Osteocyte (in vitro differentiated cells): ENCODE measurements around the gene HINFP. TPM values are rescaled to one million over a fixed set of nuclear protein-coding genes. Genes with fewer than 3 reads are reported as not detected.

ENCODE experiments used
- DNase-seq: peaks from one replicate; pipeline ENCODE4 v3.0.0; 2021; ENCODE audit warnings: mixed read lengths; ENCODE audit not compliant: unreplicated experiment; ENCODE audit errors: extremely low spot score
- H3K27ac Mint-ChIP-seq: one replicate; pipeline ENCODE4 v1.8.0; 2021; ENCODE audit warnings: mild to moderate bottlenecking, mixed read lengths; ENCODE audit not compliant: unreplicated experiment
- H3K27me3 Mint-ChIP-seq: one replicate; pipeline ENCODE4 v1.8.0; 2021; ENCODE audit warnings: mixed read lengths; ENCODE audit not compliant: unreplicated experiment
- H3K36me3 Mint-ChIP-seq: one replicate; pipeline ENCODE4 v1.8.0; 2021; ENCODE audit warnings: mixed read lengths; ENCODE audit not compliant: unreplicated experiment
- H3K4me1 Mint-ChIP-seq: one replicate; pipeline ENCODE4 v1.8.0; 2021; ENCODE audit warnings: mixed read lengths; ENCODE audit not compliant: unreplicated experiment
- H3K4me3 Mint-ChIP-seq: one replicate; pipeline ENCODE4 v1.8.0; 2021; ENCODE audit warnings: mild to moderate bottlenecking, moderate library complexity, mixed read lengths; ENCODE audit not compliant: unreplicated experiment
- H3K9me3 Mint-ChIP-seq: one replicate; pipeline ENCODE4 v1.8.0; 2021; ENCODE audit warnings: mixed read lengths; ENCODE audit not compliant: unreplicated experiment
- CTCF ChIP-seq: fragments of 200-600 bp; sonication (generic); IDR thresholded peaks from 2 replicates; pipeline ENCODE4 v1.5.0; 2021; ENCODE audit warnings: antibody characterized with exemption, mild to moderate bottlenecking, moderate library complexity
- total RNA-seq: library from RNA; stranded (reverse); gene quantifications from 2 replicates; pipeline ENCODE4 v1.2.1, GENCODE V29; 2021

The HINFP gene
- total RNA-seq, 1 donor from 2014 or later = 26.1 TPM

GRCh38 chr11:119114351-119114750 is 7.0 kb upstream of the HINFP start:
- Mint-ChIP-seq H3K27ac (no peak overlapping the region), H3K9me3 (no peaks in the 10 kb centered on the region), H3K27me3 (no peaks in the 10 kb centered on the region), H3K4me3 (no peak overlapping the region), H3K36me3 (peaks cover 35% of the 10 kb centered on the region), H3K4me1 (peaks cover 7% of the 10 kb centered on the region)
- TF ChIP-seq CTCF = no peak
- DNase-seq = no peak

- Mint-ChIP-seq H3K9me3 (no peaks in the 10 kb centered on the region), H3K27me3 (no peaks in the 10 kb centered on the region), H3K27ac (no peak overlapping the region), H3K36me3 (peaks cover 32% of the 10 kb centered on the region), H3K4me3 (no peak overlapping the region), H3K4me1 (peaks cover 8% of the 10 kb centered on the region)
- TF ChIP-seq CTCF = no peak
- DNase-seq = no peak
Measured at GRCh38 chr11:119115484-119116234, 5.7 kb upstream of the HINFP start.

GRCh38 chr11:119116235-119116594 is 5.2 kb upstream of the HINFP start:
- Mint-ChIP-seq H3K27ac (no peak overlapping the region), H3K36me3 (peaks cover 32% of the 10 kb centered on the region), H3K27me3 (no peaks in the 10 kb centered on the region), H3K9me3 (no peaks in the 10 kb centered on the region), H3K4me1 (peaks cover 13% of the 10 kb centered on the region), H3K4me3 (no peak overlapping the region)
- DNase-seq = no peak
- no peak for TF ChIP-seq CTCF

- no peak for DNase-seq
- no peaks in the 10 kb centered on the region for H3K9me3 Mint-ChIP-seq
Measured at GRCh38 chr11:119116601-119117000, 4.8 kb upstream of the HINFP start.

More at GRCh38 chr11:119116601-119117000, 4.8 kb upstream of the HINFP start:
- no peak for TF ChIP-seq CTCF
- H3K27me3 Mint-ChIP-seq = no peaks in the 10 kb centered on the region
- H3K36me3 Mint-ChIP-seq = peaks cover 29% of the 10 kb centered on the region
- no peak overlapping the region for H3K27ac Mint-ChIP-seq
- H3K4me1 Mint-ChIP-seq = peaks cover 13% of the 10 kb centered on the region
- H3K4me3 Mint-ChIP-seq = no peak overlapping the region
